ENCODE data around the gene ANKMY1. TPM values are rescaled to one million over a fixed set of nuclear protein-coding genes. Genes with fewer than 3 reads are reported as not detected.
A peak's percentile ranks its signal among the peaks of the same experiment; 100 is the strongest.
"Not testable (repeated sequence)": the region's sequence is repeated elsewhere in the genome, so short reads cannot be mapped to it uniquely, and the experiment has no call there.

The ANKMY1 gene
- total and polyA plus RNA-seq, 3 donors from 2014 or later, result 57.3 to 92.5 (median 75.7) TPM

DNA sequence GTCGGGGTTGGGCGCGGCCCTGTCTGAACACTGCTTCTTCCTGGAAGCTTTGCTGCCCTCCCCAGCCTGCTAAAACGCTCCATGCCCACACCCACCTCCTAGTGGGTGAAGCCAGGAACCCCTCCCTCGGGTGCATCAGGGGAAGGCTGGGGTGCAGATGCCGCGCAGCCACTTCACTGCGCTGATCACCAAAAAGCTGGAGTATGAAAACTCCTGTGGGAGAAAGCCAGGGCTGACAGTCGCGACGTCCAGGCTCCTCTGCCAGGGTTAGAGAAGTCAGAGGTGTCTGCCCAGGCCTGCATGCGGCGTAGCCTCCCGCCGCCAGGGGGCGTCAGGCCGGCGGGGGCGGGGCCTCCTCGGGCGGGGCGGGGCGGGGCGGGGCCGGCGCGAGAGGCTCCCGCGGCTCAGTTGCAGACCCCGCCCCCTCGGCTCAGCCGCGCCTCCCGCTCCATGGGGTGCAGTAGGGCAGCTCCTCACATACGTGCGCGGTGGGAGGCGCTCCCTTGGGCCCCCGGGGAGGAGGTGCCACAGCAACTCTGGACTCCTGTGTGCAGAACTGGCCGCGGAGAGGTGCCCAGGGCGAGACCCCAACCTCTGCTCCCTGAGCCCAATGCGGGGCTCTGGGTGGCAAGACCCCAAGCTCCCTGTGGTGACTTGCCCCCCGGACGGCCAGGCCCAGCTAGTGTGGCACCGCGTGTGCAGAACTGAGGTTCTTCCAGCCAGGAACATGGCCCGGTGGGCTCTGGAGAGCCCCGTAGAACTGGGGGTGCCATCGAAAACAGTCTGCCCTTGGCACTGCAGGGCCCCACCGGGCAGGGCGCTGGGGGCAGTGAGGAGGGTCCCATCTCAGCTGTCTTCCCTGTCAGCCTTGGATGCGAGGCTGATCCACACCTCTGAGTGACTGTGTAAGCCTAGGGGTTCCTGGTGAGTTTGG lies 8.7 kb upstream of the ANKMY1 start:
- Histone ChIP-seq H3K4me3 (peak overlapping the region; percentile 24 to 57), H3K4me1 (peaks cover 44% of the 10 kb centered on the region), H3K9me3 (no peaks in the 10 kb centered on the region), H3K27me3 (no peaks in the 10 kb centered on the region), H3K36me3 (ENCODE audit: low read depth, missing control alignments) (no peaks in the 10 kb centered on the region), H3K27ac (peak overlapping the region; percentile 59 to 85)
- intact Hi-C loops (cut with DNase I; ENCODE audit: low total_unique reads), result no loop called here
- 10 to 12% methylated on average over 2 to 35 of the region's 53 CpGs for WGBS, 2 donors
- peak; percentile 92 for DNase-seq
- TF ChIP-seq, protein P1, sequence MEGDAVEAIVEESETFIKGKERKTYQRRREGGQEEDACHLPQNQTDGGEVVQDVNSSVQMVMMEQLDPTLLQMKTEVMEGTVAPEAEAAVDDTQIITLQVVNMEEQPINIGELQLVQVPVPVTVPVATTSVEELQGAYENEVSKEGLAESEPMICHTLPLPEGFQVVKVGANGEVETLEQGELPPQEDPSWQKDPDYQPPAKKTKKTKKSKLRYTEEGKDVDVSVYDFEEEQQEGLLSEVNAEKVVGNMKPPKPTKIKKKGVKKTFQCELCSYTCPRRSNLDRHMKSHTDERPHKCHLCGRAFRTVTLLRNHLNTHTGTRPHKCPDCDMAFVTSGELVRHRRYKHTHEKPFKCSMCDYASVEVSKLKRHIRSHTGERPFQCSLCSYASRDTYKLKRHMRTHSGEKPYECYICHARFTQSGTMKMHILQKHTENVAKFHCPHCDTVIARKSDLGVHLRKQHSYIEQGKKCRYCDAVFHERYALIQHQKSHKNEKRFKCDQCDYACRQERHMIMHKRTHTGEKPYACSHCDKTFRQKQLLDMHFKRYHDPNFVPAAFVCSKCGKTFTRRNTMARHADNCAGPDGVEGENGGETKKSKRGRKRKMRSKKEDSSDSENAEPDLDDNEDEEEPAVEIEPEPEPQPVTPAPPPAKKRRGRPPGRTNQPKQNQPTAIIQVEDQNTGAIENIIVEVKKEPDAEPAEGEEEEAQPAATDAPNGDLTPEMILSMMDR (IDR thresholded peaks at IDR 0.05), result peak; percentile 26 to 95 (median 77)
- TF ChIP-seq POLR2A (IDR thresholded peaks at IDR 0.05), result no peak

DNA sequence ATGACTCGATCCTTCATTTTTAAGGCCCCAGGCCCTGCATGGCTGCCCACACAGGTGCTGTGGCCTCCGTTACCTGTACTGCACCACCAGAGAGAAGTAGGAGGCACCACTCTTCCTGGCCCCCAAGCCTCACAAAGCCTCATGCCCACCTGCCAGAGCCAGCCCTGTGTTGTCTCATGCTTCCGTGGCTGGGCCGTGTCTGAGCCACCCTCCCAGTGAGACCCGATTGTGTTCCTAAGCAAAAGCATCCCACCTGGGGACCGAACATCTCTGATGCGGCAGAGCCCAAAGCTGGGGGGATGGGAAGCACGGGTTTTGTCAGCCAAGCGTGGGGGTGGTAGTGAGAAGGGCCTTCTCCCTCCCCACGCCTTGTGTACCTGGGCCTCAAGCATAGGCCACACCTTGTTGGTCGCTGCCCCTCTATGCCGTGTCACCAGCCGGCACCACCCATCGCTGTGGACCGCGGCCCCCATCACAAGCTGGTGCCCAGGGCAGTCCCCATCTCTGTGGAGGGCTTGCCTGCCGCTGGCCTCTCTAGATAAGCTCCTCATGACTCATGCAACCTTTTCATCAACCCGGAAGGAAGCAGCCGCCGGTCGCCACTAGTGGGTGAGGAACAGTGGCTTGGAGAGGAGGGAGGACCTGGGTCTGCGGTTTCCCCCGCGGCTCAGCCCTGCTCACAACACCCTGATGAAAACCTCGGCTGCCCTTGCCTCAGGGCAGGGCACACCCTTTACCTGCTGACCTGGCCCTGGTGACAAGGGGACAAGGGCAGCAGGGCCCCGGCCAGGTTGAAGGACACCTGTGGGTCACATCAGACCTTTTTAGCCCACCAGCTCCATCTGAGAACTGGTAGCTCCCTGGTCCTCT lies 7.8 kb upstream of the ANKMY1 start:
- no peaks in the 10 kb centered on the region for H3K36me3 ChIP-seq (ENCODE audit: low read depth, missing control alignments)
- H3K9me3 ChIP-seq, result no peaks in the 10 kb centered on the region
- WGBS, 2 donors, result 39 to 61% methylated on average over 22 to 26 of the region's 26 CpGs
- no peaks in the 10 kb centered on the region for H3K27me3 ChIP-seq
- intact Hi-C loops (cut with DNase I; ENCODE audit: low total_unique reads), result no loop called here
- peaks cover 44% of the 10 kb centered on the region for H3K4me1 ChIP-seq
- peak; percentile 69 for DNase-seq
- peak overlapping the region; percentile 40 to 58 for H3K27ac ChIP-seq
- peak overlapping the region in 1 of 2 donors; percentile 57 for H3K4me3 ChIP-seq
- TF ChIP-seq, protein P1 (IDR thresholded peaks at IDR 0.05), result no peak
- no peak for TF ChIP-seq POLR2A (IDR thresholded peaks at IDR 0.05)

DNA sequence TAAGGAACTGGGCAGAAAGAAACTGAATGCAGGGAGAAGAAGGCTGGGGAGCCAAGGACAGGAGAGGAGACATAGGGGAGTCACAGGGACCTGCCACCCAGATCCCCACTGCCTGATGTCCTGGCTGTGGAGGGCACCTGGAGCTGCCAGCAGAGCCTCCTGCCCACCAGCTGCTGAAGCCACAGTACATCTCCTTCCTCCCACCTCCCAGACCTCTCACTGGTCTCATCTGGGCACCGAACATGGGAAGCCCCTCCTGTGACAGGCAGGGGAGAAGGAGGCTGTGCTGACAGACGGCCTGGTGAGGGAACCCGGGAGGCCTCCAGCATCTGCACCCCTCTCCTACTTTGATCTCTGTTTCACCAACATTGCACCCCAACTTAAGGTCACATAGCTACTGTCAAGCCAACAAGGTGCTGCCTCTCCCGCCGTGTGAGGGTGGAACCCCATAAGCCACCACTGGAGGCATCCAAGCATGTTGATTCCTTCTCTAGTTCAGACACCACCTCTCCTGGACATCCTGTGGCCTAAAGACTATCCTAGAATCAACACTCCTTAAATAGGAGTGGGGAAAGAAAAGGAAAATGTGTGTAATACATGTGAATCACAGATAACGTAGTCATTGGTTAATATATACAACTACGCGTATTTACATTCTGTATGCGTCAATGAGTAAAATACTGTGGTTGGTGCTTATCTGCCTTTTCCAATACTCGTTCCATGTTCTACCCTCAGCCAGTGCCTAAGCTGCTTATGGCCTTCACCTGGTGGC lies 7.0 kb upstream of the ANKMY1 start:
- peak; percentile 12 for DNase-seq
- H3K4me1 ChIP-seq, result peaks cover 45% of the 10 kb centered on the region
- no peaks in the 10 kb centered on the region for H3K27me3 ChIP-seq
- intact Hi-C loops (cut with DNase I; ENCODE audit: low total_unique reads), result no loop called here
- H3K27ac ChIP-seq, result peak overlapping the region; percentile 4 to 50
- H3K4me3 ChIP-seq, result no peak overlapping the region
- no peaks in the 10 kb centered on the region for H3K36me3 ChIP-seq (ENCODE audit: low read depth, missing control alignments)
- TF ChIP-seq POLR2A (IDR thresholded peaks at IDR 0.05), result no peak
- TF ChIP-seq, protein P1 (IDR thresholded peaks at IDR 0.05), result no peak
- WGBS, 2 donors, result 84 to 91% methylated on average over 10 of the region's 10 CpGs
- no peaks in the 10 kb centered on the region for H3K9me3 ChIP-seq

DNA sequence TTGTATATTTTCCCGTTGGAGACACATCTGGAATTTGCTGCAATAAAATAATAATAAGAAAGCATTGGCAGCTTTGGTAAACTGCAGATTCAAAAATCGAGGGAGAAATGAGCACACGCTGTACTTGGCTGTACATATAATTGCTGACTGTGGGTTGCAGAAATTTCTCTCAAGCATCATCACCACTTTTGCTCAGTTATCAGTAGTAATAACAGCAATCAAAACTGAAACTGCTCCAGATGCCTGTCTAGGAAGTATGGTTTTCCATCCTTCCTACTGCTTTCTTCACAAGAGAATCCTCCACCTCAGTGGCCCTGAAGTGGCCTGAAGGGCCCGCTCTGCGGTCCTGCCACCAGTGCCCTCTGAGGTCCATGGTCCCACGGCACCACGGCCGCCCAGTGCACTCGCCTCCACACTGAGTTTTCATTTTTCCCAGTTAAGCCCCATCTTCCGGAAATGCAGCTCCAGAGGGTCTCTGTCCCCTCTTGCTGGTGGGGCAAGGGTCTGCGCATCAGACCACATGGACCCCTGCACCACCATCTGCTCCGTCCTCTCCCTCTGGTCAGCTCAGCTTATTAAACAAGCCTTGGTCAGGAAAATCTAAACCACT lies 6.3 kb upstream of the ANKMY1 start:
- H3K4me1 ChIP-seq, result peaks cover 45% of the 10 kb centered on the region
- H3K36me3 ChIP-seq (ENCODE audit: low read depth, missing control alignments), result no peaks in the 10 kb centered on the region
- WGBS, 2 donors, result 66 to 71% methylated on average over 12 of the region's 12 CpGs
- H3K27me3 ChIP-seq, result no peaks in the 10 kb centered on the region
- peak overlapping the region; percentile 4 to 50 for H3K27ac ChIP-seq
- TF ChIP-seq, protein P1 (IDR thresholded peaks at IDR 0.05), result no peak
- TF ChIP-seq POLR2A (IDR thresholded peaks at IDR 0.05), result no peak
- H3K9me3 ChIP-seq, result no peaks in the 10 kb centered on the region
- no peak overlapping the region for H3K4me3 ChIP-seq
- intact Hi-C loops (cut with DNase I; ENCODE audit: low total_unique reads), result no loop called here
- DNase-seq, result peak; percentile 12

DNA sequence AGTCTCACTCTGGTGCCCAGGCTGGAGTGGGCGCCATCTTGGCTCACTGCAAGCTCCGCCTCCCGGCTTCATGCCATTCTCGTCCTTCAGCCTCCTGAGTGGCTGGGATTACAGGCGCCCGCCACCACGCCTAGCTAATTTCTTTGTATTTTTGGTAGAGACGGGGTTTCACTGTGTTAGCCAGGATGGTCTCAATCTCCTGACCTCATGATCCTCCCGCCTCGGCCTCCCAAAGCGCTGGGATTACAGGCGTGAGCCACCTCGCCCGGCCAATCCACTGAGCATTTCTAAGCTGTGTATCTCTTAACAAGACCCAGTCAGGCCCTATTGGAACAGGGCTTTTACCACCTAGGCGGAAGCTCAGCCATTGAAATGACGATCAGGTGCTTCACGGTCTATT lies 5.4 kb upstream of the ANKMY1 start:
- H3K36me3 ChIP-seq (ENCODE audit: low read depth, missing control alignments); H3K4me3 ChIP-seq; H3K9me3 ChIP-seq; H3K27me3 ChIP-seq; intact Hi-C loops (cut with DNase I; ENCODE audit: low total_unique reads); H3K27ac ChIP-seq: not testable (repeated sequence)
- 84 to 85% methylated on average over 17 of the region's 17 CpGs for WGBS, 2 donors
- H3K4me1 ChIP-seq, result peaks cover 43% of the 10 kb centered on the region
- DNase-seq, result peak; percentile 13

All from testis (tissue), 3 donors.